Activated gamma-delta T cell treated with Interleukin-2 at 50 U/mL for 16 hours (primary cell): ENCODE results near the gene SP8.
"Not testable (repeated sequence)": the region's sequence is repeated elsewhere in the genome, so short reads cannot be mapped to it uniquely, and the experiment has no call there.

Experiments
- DNase-seq: peaks from one replicate; pipeline ENCODE4 v3.0.0-alpha.2; 2020

SP8 gene

GRCh38 chr7:20786779-20787659 lies at the start of gene SP8:
Gene SP8, minus strand, starts transcription at chr7:20786886. Its CDS starts 88 bp downstream, at chr7:20786798.
- DNase-seq, result no peak

- not testable (repeated sequence) for DNase-seq
Observed at GRCh38 chr7:20836424-20836823, 49.7 kb upstream of the SP8 start.

- DNase-seq, result no peak
Observed at GRCh38 chr7:20835111-20835750, 48.5 kb upstream of the SP8 start.

- DNase-seq, result no peak
Observed at GRCh38 chr7:20834656-20835055, 48.0 kb upstream of the SP8 start.

- DNase-seq, result no peak
Observed at GRCh38 chr7:20831956-20832355, 45.3 kb upstream of the SP8 start.

GRCh38 chr7:20831451-20831850 lies 44.8 kb upstream of the SP8 start:
- no peak for DNase-seq

GRCh38 chr7:20828947-20829346 lies 42.3 kb upstream of the SP8 start:
- no peak for DNase-seq

GRCh38 chr7:20827172-20827571 lies 40.5 kb upstream of the SP8 start:
- no peak for DNase-seq

- no peak for DNase-seq
Observed at GRCh38 chr7:20826243-20826642, 39.6 kb upstream of the SP8 start.

- no peak for DNase-seq
Observed at GRCh38 chr7:20825555-20825954, 38.9 kb upstream of the SP8 start.

GRCh38 chr7:20821390-20821789 lies 34.7 kb upstream of the SP8 start:
- DNase-seq, result not testable (repeated sequence)

- DNase-seq, result no peak
Observed at GRCh38 chr7:20816372-20816959, 29.8 kb upstream of the SP8 start.

- no peak for DNase-seq
Observed at GRCh38 chr7:20804345-20804744, 17.7 kb upstream of the SP8 start.

GRCh38 chr7:20799566-20800366 lies 13.1 kb upstream of the SP8 start:
- no peak for DNase-seq

- DNase-seq, result no peak
Observed at GRCh38 chr7:20798694-20799121, 12.0 kb upstream of the SP8 start.

- DNase-seq, result no peak
Observed at GRCh38 chr7:20798081-20798693, 11.5 kb upstream of the SP8 start.

GRCh38 chr7:20797462-20798080 lies 10.9 kb upstream of the SP8 start:
- DNase-seq, result no peak

GRCh38 chr7:20797042-20797461 lies 10.4 kb upstream of the SP8 start:
- DNase-seq, result no peak

GRCh38 chr7:20796500-20796899 lies 9.8 kb upstream of the SP8 start:
- no peak for DNase-seq

GRCh38 chr7:20795881-20796280 lies 9.2 kb upstream of the SP8 start:
- DNase-seq, result no peak

- DNase-seq, result no peak
Observed at GRCh38 chr7:20795361-20795760, 8.7 kb upstream of the SP8 start.

- DNase-seq, result no peak
Observed at GRCh38 chr7:20794676-20795075, 8.0 kb upstream of the SP8 start.
